ENCODE measurements around the gene FHIT.

The FHIT gene

GRCh38 chr3:60199306-60199705 is 1051.9 kb downstream of the FHIT start:
- DNase-seq, result no peak

DNA sequence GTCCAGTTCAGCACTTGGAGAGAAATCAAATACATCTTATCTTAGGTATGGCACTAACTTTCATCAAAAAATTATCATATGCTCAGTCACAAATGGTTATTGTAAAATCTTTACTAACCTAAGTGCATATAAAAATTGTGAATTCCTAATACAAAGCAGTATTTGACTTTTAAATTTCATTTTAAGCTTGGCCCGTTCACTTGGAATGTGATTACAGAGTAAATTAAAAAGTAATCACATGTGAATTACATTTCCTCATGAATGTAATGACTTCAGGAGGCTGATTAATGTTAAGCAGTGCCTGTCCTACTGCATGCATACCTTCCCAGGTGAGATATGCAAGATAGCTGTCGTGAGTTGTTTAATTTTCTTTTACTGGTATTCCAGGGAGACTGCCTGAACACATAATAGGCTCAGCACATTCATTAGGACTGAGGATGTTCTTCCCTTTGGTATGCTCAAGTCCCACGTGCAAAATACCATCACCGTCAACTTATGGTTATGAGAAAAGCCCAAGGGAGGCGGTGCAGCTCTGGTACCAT is 1053.0 kb downstream of the FHIT start:
- DNase-seq, result no peak

DNA sequence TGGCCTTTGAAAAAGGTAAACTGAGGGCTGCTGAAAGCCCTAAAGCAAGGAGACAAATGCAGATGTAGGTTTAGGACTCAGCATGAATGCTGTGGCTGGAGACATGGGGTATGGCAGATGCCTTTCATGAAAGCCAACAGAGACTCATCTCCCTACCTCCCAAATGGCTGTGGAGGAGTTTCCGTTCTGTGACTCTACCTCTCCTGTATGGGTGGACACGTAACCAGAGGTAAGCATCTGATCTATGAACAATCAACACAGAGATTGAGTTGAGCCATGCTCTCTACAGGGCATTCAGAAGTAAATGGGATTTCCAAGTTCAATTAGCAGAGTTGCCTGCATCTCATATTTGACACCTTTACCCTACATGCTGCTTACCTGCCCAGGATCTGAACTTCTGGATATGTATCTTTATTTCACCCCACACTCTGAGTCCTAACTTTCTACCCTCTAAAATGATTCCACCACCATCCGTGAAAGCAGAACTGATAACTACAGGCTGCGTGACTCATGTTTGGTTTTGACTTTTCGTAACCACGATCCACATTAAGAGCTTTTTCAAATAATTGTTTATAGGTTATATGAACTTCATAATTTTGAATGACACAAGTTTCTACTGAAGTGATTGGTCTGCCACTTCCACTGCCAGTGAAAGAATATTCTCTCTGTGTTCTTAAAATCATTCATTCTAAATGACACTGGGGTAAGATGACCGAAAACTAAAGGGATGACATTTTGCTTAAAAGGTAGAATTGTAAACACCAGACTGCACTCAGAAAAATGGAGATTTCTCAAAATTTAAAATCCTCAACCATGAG is 1058.7 kb downstream of the FHIT start:
- DNase-seq, result no peak

DNA sequence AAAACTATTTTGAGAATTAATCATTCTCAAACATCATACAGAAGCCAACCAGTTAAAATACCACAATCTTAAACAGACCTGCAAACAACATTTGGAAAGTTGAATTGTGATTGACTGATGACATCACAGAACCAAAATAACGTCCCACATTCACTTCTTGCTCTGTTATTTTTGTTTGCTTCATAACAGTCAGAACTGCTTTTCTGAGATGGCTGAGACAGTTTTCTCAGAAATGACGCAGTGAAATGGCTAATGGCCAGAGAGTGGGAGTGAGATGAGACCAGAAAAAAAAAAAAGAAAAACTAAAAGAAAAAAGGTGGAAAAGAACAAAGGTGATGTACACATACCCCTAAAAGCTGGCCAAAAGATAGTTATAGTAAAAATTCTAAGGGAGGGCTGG is 1061.2 kb downstream of the FHIT start:
- DNase-seq, result no peak

GRCh38 chr3:60189304-60189703 is 1061.9 kb downstream of the FHIT start:
- no peak for DNase-seq

- DNase-seq, result no peak
These were observed 1062.4 kb downstream of the FHIT start for GRCh38 chr3:60188803-60189202.

DNA sequence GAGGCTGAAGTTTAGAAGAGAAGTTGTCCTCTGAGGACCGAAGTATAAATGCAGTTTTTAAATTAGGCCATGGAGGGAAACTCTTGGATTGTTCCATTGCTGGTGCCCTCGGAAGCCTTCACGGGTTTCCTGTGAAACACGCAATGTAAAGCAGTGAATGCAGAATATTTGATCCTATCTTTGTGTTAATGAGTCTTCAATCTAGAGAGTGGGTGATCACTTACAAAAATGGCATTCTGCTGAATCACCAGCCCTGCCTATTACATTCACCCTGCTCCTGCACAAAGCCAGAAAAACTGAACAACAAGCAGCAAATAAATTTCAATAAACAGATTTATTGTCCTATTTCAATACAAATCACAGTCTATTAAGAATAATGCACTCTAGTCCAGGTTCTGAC is 1063.9 kb downstream of the FHIT start:
- no peak for DNase-seq

DNA sequence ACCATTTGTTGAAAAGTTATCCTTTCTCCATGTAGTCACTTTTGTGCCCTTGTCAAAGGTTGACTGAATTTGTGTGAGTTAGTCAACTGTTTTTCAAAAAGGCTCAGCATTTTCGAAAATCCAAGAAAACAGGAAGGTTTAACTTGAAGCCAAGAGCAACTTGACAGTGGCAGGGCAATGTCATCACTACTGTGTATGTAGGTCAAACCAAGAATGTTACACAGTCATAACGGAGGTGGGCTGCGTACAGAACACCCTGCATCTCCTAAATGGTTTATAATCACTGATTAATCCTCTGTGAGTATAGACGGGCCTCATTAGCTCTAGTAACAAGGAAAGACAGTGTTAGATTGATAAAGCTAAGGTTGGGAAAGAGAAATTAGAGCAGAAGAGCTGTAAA is 1064.9 kb downstream of the FHIT start:
- DNase-seq, result no peak

DNA sequence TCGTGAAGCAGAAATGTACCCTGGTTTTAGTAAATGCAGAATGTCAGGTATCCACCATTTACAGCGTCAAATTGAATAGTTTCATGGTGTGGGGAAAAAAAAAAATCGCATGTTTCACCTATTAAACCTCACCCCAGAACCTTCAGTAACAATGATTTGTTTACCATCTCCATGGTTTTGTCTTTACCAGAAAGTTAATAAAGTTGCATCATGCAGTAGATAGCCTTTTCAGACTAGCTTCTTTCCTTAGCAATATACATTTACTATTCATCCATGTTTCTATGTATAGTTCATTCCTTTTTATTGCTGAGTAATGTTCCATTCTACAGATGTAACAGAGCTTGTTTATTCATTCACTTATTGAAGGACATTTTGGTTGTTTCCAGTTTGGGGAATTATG is 1066.1 kb downstream of the FHIT start:
- DNase-seq, result no peak

DNA sequence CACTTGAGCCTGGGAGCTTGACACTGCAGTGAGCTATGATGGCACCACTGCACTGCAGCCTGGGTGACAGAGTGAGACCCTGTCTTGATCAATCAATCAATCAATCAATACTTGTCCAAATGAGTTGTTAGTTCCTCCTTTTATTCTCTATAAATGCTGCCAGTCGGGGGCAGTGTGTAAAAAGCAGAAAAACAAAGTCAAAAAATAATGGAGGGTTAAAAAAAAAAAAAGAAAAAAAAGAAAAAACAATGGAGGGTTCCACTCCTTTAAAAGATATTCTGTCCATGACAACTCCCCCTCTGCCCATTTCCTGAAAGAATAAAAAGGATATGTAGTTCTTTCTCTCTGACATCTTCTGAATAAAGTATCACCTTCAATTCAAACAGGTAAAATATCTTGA is 1068.6 kb downstream of the FHIT start:
- no peak for DNase-seq

DNA sequence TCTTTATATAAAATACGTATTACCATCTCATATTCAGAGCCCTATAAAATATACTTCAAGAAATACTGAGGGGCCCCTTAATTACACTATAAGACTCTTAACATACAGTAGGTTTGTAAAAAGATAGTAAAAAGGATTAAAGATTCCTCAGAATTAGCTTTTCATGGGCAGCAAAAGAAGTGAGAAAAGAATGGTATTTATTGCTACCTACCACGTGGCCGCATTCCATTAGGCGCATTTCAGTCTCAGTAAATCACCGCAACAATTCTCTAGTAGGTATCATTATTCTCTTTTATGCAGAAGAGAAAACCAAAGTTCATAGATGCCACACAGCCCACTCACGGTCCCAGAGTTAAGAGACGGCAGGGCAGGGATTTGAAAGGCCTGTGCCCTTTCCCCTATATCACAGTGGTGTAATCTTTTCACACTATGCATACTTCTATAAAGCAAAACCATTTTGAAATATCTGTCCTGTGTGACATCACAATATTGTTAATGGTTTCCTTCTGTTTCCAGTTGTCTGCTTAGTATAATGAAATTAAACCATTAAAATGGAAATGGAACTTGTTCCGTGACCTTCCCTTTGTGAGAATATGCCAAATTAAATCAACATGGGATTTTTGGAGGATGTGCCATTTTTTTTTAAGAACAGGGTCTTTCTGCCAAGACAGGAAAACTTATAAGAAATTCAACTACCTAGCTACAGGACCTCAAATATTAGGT is 1072.2 kb downstream of the FHIT start:
- no peak for DNase-seq

DNA sequence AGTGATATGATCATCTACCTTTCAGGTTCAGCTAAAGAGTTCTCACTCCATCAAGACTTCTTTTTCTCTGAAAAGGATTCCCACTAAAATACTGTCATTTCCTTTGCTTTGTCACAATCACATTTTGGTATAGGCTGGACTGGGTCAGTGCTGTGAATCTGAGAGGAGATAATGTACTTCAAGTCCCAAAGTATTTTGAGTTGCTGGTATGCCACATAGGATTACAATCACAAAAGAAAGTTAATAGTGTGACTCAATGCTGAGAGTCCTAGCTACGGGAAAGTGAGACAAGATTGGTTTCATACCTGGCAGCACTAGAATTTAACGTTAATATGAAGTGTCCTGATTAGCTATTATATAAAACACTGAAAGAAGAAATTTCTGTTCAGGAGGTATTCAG is 1073.5 kb downstream of the FHIT start:
- DNase-seq, result no peak

DNA sequence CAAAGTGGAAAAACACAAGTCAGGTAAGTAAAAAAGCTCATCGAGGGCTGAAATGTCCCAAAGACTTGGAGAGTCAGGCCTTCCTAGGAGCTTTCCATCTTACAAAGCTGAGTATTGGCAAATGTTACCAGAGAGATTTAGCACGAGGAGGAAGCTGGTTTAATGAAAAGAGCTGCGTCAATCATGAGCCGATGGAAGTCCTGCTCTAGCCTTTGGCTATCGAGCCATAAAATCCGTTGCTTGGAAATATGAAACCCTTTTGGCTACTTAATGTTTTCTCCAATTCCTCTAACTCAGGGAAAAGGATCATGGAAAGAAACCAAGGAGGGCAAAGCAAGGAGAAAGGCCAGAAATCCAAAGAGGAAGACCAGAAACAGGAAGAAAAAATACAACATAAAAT is 1074.6 kb downstream of the FHIT start:
- DNase-seq, result no peak

DNA sequence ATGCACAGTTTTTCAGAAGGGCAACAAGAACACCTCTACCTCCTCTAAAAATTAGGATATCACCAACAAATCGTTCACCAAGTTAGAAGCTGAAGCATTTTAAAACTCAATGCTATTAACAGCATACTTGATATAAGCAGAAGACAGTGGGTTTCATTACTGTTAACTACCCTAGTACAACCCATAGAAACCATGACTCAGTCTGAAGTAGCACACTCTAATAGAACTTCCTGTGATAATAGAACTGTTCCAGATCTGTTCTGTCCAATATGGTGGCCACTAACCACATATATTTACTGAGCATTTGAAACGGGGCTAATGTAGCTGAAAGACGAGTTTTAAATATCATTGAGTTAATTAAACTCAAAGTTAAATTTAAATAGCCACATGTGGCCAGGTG is 1075.6 kb downstream of the FHIT start:
- no peak for DNase-seq

DNA sequence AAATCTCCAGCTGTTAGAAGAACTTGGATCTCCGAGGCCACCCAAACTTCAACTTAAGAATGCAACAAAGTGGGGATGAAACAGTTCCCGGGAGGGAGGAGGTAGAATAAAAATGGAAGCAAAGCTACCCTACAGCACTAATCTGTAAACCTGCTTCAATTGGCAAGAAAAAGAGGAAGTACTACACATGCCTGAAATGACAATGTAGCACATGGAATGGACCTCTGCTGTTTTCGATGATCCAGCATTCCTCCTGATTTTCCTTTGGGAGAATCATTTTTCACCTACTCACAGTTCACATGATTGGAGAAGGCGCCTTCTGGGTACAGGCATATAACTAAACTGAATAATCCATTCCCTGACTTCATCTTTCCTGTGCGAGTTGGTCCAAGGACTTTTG is 1081.5 kb downstream of the FHIT start:
- DNase-seq, result no peak

- no peak for DNase-seq
These were observed 1084.1 kb downstream of the FHIT start for GRCh38 chr3:60167186-60167585.

DNA sequence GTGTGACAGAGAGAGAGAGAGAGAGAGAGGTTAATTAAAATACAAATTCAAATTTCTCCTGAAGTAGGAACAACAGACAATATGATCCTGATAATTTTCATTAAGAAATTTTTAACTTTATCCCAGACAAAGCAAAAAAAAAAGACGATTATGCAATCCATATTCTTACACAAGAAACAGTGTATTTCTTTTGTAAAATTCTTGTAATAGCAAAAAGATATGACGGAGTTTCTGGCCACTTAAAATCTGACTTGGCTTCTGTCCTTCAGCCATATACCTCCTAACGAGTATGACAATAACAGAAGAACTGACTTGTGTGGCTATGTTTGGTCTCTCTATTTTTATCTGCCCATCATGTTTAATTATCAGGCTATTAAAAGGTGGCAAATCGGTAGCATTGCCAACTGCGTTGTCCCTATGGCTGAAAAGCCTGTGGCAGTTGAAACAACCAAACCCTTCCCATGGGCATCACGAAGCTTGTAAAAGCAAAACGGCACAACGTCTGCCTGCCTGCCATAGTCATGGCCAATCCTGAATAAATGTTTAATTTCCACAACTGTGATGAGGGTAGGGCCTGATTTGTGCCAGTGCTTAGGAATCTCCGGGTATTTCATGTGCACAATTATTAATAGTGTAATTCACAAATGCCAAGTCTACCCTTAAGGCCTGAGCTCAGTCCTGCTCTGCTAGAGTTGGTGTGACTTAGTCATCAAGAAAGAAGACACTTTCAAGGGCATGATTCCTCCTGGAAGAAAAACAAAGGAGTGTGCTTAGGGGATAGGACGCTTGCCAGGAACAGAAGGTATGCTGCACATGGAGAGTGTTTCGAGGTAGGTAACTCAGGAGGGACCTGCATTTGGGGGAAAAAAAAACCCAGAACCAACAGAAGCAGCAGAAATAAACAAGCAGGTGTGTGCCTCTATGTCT is 1090.2 kb downstream of the FHIT start:
- peak in 1 of 14 donors; percentile 19 for DNase-seq

- no peak for DNase-seq
These were observed 1091.0 kb downstream of the FHIT start for GRCh38 chr3:60160111-60160821.

DNA sequence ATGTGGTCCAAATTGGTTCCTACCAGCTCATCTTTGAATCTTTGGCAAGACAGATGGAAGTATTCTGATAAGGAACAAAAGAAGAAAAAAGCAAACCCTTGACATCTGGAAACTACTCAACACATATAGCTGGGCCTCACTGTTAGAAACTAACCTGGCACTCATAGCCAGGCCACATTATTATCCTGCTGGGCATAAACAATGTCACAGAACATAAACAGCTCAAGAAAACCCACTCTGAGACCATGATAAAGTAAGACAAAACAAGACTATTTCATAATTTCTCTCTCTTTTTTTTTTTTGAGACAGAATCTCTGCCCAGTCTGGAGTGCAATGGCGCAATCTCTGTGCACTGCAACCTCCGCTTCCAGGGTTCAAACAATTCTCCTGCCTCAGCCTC is 1093.2 kb downstream of the FHIT start:
- DNase-seq, result no peak

GRCh38 chr3:60154011-60154410 is 1097.2 kb downstream of the FHIT start:
- DNase-seq, result no peak

- DNase-seq, result no peak
These were observed 1097.8 kb downstream of the FHIT start for GRCh38 chr3:60153221-60153999.

Measured in C1 segment of cervical spinal cord (tissue), 14 donors.